GM21390 (cell line): ENCODE results near the gene CDKN1C.
A peak's percentile ranks its signal among the peaks of the same experiment; 100 is the strongest.
"Not testable (repeated sequence)": the region's sequence is repeated elsewhere in the genome, so short reads cannot be mapped to it uniquely, and the experiment has no call there.

ENCODE experiments used
- ATAC-seq: cut with Tn5 transposase; IDR thresholded peaks from one replicate; pipeline ENCODE4 v1.9.1; 2021; ENCODE audit not compliant: unreplicated experiment

CDKN1C gene

GRCh38 chr11:2909133-2909902, 23.7 kb upstream of the CDKN1C start:
- ATAC-seq = no peak

- ATAC-seq = no peak
Observed at GRCh38 chr11:2908130-2908529, 22.6 kb upstream of the CDKN1C start.

GRCh38 chr11:2905299-2905698, 19.7 kb upstream of the CDKN1C start:
- ATAC-seq = not testable (repeated sequence)

GRCh38 chr11:2904153-2905052, 18.8 kb upstream of the CDKN1C start:
- ATAC-seq = no peak

GRCh38 chr11:2903672-2904011, 18.1 kb upstream of the CDKN1C start:
- no peak for ATAC-seq

GRCh38 chr11:2902784-2903671, 17.5 kb upstream of the CDKN1C start:
- no peak for ATAC-seq

GRCh38 chr11:2901854-2902783, 16.5 kb upstream of the CDKN1C start:
- ATAC-seq = peak; percentile 92

- ATAC-seq = no peak
Observed at GRCh38 chr11:2901196-2901796, 15.7 kb upstream of the CDKN1C start.

DNA sequence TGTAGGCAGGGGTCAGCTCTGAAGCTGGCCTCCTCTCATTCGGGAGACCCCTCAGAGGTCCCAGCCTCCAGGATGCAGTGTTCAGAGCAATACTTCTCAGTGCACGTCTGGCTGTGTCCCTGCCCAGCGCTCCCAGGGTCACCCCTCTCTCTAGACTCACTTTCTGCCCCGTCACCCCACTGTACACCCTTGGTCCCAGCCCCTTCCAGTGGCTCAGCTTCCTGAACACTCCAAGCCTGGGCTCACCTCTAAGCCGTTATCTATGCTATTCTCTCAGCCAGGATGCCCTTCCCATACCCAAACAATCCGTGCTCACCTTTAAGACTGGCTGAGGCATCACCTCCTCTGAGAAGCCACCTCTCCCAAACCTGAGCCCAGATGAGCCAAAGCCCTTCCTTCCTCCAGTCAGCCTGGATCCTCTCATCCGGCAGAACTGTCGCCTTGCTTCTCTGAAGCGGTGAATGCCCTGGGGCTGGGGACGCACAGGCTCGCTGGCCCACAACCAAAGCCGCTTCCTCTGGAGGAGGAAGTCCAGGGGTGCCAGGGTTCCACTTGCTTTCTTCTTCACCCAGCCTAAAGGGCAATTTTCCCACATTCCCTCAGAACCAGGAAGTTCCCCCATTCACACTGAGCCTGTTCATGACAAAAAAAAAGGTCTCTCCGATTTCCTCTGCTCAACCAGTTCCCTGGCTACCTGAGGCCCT, 13.7 kb upstream of the CDKN1C start:
- no peak for ATAC-seq

DNA sequence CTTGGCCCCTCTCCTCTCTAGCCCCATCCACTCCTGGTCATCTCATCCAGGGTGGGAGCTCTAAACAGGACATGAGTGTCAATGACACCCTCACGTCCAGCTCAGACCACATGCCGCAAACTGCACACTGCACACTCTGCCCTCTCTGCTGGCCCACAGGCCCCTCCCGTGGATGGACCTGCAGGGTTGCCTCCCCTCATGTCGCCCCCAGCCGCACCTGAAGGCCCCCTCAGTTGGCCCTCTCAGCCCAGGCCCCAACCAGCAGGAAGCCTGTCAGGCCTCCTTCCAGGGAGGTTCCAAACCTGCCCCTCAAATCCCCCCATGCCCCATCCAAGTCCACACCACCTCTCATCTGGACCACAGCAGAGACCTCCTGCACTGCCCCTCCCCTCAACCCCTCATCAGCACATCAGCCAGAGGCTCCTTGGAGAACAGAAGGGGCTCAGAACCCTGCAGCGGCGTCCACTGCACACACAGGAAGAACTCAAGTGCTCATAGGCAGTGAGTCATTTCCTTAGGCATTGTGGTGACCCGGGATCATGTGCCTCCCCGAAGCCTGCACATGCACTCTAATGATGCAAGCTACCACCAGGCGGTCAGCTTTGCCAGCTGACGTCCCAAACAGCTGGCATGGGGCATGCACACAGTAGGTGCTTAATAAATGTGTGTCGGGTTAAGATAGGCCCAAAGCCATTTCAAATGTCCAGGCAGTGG, 12.9 kb upstream of the CDKN1C start:
- ATAC-seq = no peak

GRCh38 chr11:2897048-2897447, 11.5 kb upstream of the CDKN1C start:
- ATAC-seq = no peak

DNA sequence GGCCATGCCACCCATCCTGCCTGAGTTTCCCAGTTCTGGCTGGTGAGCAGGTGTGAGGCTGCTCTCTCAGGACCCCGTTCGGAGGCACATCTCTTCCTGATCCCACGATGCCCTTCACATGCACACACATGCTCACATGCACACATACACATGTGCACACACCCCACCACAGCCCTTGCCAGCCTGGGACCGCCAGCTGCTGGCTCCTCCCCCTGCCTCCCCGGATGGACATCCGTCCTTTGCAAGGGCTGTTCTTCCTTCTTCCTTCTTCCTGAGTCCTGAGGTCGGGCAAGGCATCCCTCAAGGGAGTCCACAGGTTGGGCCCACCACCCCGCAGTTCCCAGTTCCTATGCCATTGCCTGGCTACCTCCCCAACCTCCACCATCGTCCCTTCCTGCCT, 10.5 kb upstream of the CDKN1C start:
- no peak for ATAC-seq

DNA sequence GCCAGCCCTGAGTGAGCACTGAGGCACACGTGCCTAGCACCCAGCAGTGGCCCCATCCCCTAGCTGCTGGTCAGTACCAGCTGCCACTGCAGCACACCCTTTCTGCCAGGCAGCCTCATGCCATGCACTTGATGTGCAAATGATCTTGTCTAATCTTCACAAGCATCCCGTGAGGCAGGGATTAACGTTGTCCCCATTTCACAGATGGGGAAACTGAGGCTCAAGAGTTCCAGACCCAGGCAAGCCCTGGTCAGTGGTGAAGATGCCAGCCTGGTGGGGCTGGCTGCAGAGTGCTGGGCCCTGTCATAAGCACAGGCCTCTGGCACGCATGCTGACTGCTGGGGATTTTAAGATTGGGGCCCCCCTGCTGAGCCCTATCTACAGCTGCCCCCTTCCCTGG, 8.4 kb upstream of the CDKN1C start:
- no peak for ATAC-seq

DNA sequence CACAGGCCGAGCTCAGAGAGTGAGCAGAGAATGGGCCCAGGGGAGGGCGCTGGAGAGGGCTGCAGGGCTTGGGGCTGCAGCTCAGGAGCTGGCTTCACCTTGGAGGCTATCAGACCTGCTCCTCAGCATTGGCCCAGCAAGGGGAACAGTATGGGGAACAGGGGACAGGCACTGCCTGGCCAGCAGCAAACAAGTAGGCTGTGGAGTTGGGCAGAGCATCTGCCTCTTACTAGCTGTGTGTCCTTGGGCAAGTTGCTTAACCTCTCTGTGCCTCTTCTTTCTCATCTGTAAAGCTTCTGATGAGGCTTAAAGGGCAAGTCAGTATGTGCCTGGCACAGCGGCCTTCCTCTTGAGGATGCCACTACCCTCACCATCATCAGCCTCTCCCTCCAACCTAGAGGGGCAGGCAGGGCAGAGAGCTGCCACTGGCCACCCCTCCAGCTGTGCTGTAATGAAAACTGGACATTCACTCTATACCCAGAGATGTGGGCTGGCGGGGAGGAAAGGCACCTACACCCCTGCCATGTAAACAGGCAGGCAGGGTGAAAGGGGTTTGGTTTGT, 7.5 kb upstream of the CDKN1C start:
- ATAC-seq = no peak

DNA sequence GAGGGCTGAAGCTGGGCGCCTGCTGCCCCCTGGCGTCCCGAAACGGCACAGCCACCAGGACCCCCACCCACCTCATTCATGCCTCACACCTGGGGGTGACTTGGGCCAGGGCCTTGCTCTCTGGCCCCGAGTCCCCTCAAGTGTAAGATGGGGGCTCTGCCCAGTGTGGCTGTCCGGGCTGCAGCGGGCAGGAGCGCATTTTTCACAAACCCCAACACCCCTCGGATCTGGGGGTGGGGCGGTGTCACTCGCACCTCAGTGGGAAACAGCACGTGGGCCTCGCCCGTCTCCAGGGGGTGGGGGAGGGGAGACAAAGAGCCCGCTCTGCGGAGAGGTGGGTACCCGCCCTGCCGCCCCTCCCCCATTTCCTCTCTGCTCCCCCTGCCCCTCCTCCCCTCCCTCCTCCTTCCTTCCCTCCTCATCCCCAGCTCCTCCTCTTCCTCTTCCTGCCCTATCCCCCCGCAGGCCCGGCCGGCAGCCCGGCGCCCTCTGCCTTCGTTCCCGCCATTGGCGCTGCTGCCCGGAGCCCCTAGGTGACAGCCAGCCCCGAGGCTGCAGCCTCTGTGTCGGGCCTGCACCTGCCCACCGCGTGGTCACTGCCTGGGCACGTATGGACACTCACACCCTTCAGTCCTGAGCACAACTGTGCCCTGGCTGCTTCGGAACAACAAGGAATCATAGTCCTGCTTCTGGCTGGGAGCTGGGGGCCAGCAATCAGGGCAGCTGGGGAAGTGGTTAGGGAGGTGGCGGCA, 6.8 kb upstream of the CDKN1C start:
- ATAC-seq = no peak

GRCh38 chr11:2891326-2892214, 6.0 kb upstream of the CDKN1C start:
- no peak for ATAC-seq
